Vagina (tissue), 2 donors: ENCODE measurements around the gene GATA6.

Experiments
- POLR2A ChIP-seq, 2 donors: fragments of 450-650 bp; IDR thresholded peaks; one replicate each; pipeline ENCODE4 v1.6.1; 2017; ENCODE audit warnings: antibody characterized with exemption in 2 of 2, mild to moderate bottlenecking in 2 of 2, moderate library complexity in 2 of 2
- POLR2AphosphoS5 ChIP-seq, 2 donors: sonication (generic); formaldehyde crosslinking; IDR thresholded peaks; one replicate each; pipeline ENCODE4 v1.9.0; 2017; ENCODE audit warnings: antibody characterized with exemption in 2 of 2, mild to moderate bottlenecking in 2 of 2, low read depth in 1 of 2; ENCODE audit not compliant: insufficient read depth in 1 of 2
- TF ChIP-seq, protein P1 (sequence below), 3 experiments: fragments of 450-650 bp in 2 of 3; fragments of 200-600 bp in 1 of 3; sonication (generic) in 1 of 3; IDR thresholded peaks; one replicate each; pipeline ENCODE4 v1.5.1; 2017 to 2019; ENCODE audit warnings: antibody characterized with exemption in 3 of 3, mild to moderate bottlenecking in 2 of 3, moderate library complexity in 2 of 3

DNA sequence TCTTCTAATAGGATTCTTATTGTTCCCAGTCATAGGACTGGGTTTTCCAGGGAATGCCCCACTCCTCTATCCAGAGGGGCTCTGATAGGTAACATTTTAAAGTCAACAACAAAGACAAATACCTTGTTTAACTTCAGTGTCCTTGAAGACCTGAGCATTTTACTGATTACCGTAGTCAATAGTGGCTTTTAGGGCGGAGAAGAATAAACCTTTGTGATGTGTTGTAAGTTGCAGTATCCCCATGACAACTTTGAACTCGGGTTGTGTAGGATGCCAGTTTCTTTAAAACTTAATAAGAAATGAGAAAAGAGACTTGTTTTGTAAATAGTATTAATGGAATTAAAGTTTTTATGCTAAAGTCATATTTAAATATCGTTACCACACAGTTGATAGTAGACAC lies 6.0 kb downstream of the GATA6 start:
- TF ChIP-seq, protein P1, sequence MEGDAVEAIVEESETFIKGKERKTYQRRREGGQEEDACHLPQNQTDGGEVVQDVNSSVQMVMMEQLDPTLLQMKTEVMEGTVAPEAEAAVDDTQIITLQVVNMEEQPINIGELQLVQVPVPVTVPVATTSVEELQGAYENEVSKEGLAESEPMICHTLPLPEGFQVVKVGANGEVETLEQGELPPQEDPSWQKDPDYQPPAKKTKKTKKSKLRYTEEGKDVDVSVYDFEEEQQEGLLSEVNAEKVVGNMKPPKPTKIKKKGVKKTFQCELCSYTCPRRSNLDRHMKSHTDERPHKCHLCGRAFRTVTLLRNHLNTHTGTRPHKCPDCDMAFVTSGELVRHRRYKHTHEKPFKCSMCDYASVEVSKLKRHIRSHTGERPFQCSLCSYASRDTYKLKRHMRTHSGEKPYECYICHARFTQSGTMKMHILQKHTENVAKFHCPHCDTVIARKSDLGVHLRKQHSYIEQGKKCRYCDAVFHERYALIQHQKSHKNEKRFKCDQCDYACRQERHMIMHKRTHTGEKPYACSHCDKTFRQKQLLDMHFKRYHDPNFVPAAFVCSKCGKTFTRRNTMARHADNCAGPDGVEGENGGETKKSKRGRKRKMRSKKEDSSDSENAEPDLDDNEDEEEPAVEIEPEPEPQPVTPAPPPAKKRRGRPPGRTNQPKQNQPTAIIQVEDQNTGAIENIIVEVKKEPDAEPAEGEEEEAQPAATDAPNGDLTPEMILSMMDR (IDR thresholded peaks at IDR 0.05), result no peak
- TF ChIP-seq POLR2A (IDR thresholded peaks at IDR 0.05) (no peak), POLR2AphosphoS5 (IDR thresholded peaks at IDR 0.05; ENCODE audit: insufficient read depth in 1 of 2, low read depth in 1 of 2) (no peak)
